NCI-H2171 (cell line): Measurements from ENCODE around the gene NEO1.

Experiments used
- DNase-seq: peaks from one replicate; lab custom pipeline; 2025; lab: John Stamatoyannopoulos, UW

Gene NEO1

DNA sequence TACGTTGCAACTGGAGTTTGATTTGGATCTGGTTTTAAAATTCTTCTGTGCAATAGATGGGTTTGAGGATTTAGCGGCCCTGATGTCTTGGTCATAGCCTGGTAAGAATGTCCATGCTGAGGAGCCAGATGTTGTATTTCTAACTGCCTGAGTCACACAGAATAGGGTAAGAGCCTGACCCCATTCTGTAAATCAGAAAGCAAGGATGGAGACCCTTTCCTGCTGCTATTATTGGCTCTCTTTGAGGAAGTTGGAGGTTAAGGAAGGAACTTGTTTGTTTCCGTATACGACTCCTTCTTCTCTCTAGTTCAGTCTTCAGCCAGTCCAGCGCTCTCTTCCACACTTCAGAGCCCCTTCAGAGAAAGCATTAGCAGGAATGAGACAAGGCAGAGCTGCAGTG lies 251.4 kb downstream of the NEO1 start:
- DNase-seq = no peak

DNA sequence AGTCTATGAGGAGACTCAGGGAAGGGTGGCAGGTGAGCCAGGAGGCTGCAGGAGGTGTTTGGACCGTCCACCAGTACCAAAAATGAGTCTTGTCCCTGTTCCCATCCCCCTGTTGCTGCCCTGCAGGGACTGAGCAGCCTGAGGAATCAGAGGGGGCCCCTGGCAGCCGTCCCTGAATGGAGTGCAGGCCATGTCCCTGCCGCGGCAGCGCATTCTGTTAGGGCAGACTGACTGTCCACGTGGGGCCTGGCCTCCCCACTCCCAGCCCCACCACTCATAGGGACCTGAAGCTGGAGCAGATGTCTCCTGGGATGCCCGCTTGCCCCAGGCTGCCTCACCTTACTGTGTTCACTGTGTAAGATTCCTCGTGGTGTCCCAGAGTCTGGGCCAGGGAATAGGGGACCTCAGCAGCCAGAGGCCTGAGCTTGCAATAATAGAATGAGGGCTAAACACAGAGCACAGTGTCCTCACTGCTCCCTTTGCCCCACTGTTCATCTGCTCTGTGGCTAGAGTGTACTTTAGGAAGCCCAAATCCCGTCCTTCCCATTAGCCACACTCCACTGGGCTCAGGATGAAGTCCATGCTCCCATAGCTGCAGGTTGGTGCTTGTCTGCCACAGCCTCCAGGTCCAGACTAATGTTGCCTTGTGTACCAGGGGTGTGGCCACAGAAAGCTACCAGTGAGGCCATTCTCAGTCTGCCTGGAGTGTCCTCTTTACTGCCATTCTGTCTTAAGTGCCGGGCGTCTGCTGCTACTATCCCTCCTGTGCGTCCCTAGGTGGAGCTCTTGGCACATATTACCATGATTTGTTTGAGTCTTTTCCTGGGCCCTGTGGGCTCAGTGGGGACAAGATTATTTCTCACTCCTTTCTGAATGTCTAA lies 253.3 kb downstream of the NEO1 start:
- DNase-seq = peak; percentile 43

DNA sequence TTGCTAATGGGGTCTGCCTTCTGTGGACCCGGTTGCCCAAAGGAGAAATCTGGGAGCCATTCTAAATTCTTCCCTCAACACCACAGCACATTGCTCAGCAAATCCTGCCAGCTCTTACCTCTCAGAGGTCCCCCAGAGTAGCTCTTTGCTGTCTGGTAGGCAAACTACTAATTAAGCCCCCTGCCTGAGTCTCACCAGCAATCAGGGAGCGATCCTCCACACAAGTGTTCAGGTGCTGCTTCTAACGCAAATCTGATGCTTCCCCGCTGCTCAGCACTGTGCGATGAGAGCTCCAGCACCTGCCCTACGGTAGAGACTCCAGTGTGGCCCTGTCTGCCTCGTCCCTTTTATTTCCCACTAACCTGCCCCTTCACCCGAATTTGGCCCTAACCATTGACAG lies 256.0 kb downstream of the NEO1 start:
- no peak for DNase-seq

DNA sequence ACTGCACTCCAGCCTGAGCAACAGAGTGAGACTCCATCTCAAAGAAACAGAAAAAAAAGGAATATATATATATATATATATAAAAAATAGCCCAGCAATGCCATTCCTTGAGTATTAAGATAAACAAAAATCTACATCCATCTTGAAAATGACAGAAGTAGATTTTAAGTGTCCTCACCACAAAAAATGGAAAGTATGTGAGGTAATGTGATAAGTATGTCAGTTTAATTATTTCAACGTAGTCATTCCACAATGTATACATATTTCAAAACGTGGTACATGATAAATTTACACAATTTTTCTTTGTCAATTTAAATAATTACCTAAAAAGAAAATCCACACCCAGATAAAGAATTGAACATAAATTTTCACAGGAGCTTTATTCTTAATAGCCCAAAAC lies 261.6 kb downstream of the NEO1 start:
- DNase-seq = no peak

DNA sequence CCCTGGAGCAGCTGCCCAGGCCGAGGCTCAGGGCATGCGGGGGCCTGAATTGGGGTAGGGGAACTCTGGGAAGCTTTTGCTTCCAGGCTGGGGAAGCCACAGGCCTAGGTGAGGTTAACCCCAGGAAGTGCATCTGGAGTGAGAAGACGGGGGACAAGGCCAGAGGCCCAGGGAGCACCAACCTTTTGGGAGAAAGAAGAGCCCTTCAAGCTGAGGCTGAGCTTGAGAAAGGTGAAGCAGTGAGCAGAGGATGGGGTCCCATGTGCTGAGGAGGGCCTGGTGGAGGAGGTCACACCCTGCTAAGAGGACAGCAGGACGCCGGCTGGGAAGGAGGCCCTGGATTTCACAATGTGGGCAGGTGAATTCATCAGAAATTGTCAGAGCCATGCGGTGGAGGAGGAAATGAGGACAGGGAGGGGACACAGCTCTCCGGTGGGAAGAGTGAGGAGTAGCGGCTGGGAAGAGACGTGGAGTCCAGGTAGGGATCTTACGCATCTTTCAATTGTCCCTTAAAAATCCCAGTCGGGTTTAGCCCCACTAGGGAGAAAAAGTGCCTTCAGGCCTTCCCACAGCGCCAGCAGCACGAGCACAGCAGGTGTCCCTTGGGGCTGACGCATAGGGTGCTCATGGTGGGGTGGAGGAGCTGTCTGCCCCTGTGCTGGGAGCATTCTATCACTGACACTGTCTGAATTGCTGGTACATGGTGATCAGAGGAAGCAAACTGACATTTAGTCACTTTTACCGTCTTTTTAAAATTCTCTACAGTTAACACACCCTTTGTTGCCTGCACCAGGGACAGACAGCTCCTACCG lies 265.6 kb downstream of the NEO1 start:
- DNase-seq = no peak

DNA sequence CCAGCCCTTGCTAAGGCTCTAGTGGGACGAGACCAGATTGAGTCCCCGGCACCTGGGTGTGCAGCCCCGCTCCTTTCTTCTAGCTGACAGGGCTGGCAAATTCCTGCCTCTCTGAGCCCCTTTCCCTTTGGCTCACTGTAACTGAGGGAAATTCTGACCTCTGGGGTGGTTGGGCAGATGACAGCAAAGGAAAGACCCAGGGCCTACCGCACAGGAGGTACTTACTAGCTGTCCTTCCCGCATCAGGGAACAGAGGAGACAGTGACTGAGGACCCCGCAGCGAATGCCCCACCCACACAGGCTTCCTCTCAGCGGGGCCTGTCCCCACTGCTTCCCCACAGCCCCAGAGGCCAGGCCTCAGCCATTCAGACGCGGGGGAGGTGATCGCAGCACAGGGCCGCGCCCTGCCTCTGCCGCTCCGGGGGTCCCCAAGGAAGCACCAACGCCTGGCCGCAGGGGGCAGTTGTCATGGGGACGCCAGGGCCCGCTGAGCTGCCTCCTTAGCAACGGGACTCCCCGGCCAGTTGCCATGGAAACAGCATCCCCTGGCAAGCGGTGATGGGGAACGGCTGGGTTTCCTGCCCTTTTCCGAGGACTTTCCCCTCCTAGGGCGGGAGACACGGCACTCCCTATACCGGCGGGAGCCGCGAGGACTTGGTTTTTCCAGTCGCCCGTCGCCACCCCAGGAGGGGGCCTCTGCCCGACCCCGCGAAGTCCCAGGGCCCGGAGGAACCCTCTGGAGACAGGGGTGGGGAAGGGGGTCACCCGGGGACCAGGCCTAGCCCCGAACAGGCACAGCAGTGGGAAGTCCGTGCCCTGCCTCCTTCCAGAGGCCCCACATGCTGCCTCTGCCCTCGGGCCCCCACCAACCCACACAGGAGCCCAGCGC lies 266.4 kb downstream of the NEO1 start:
- no peak for DNase-seq

DNA sequence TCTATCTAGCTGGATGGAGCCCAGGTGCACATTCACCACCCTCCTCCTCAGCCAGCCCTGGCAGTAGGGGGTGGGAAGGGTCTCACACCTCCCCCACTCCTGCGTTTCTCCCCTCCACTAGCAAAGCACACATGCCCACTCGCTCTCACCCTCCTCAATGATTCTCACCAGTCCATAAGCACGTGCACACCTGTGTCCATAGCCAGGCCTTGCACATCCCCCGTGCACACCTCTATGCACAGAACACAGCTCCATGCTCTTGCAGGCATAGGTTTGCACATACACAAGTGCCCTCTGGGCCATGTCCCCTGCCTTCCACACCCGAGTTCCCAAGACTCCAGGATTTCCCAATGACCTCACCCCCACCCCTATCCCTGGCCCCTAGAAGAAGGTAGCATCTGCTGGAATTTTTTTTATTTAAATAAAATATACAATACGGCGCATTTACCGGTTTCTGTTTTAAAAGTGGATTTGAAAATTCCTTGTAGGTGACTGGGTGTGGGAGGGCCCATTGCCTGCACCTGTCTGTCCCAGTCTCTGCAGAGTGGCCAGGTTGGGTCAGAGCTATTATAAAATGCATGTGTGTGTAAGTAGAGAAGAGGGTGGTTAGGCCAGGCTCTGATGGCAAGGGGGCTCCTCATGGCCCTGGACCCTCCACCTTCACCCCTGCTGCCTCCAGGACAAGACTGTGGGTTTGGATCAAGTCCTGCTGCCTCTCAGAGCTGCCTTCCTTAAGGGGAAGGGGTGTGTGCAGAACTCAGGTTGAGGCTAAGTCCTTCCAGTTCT lies 267.4 kb downstream of the NEO1 start:
- DNase-seq = no peak

DNA sequence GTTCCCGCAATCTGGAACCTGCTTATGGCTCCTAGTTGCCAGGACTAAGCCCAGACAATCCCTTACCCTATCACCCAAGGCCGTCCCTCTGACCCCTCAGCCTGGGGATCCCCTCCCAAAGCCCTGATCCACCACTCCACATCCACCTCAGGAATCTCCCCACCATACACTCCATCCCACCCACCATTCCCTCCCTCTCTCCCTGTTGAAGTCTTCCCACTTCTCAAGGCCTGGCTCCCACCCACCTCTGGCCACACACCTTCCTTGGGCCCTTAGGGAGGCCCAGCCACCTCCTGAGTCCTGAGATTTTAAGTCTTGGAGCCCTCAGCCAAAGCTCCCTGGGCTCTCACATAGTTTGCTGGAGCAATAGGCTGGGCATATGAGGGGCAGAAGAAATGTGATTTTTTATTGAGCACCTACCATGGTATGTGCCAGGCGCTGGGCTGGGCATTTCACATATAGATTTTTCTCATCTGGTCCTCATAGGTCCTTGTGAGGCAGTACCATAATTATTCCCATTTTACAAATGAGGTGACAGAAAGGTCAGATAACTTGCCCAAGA lies 268.4 kb downstream of the NEO1 start:
- no peak for DNase-seq

DNA sequence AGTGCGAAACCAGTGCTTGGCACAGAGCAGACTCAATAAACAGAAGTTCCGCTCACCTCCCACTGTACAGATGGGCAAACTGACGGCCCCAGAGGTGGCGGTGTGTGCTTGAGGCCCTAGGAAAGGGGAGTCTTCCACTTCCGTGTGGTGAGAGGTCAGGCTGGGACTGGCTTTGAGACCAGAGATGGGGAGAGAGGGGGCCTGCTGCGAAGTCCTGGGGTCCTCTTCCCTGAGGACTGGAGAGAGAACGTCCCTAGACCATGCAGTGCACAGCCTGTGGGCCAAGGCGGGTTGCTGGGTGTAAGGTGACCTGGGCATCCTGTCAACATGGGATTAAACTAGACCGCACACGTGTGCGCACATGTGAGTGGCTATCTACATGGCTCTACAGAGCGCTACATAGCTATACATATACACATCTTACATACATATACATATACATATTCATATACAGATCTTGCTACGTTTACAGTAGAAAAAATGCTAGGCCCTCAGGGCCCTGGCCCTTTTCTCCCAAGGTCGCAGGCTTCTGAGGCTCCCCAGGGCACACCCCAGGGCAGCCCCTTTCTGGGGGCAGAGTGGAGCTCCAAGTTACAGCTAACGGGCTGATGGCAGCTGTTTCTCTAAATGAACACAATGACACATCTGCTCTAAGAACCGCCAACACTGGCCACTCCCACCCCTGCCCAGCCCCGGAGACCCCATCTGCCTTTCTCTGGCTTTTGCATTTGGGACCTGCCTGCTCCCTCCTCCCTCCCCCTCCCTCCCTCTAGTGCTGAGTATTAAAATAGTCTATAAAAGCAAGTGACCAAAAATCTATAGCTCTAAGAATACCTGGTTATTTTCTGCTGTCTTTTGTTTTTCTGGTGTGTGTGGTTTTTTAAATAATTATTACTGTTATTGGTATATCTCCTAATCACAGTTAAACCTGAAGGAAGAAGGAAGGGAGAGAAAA lies 269.5 kb downstream of the NEO1 start:
- peak; percentile 58 for DNase-seq

DNA sequence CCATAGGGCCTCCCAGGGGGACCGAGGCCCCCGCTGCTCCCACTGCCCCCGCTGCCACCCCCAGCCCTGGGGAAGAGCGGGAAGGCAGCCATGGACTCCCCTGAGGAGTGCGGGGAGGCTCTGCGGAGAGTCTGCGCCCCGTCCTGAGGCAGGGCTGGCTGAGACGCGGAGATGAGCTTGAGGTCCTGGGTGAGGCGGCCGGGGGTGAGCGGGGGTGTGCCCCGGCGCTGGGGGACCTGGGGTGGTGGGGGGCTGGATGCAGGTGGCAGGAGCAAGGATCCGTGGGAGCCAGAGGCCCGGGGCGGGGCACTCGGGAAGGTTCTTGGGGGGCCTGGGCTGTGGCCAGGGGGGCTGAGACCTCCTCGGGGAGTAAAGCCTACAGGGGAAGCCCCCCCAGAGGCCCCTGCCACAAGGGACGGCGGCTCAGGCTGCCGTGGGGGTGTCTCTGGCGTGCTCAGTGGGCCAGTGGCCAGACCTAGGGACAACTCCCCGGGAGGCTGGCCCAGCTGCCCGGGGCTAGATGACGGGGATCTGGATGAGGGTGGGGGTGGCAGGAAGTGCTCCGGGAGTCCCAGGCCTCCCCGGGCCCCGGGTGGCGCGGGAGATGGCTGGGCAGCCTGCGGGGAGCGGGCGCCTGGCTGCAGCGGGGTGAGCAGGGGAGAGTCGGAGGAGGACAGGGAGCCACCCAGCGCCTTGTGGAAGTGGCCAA lies 270.6 kb downstream of the NEO1 start:
- no peak for DNase-seq

DNA sequence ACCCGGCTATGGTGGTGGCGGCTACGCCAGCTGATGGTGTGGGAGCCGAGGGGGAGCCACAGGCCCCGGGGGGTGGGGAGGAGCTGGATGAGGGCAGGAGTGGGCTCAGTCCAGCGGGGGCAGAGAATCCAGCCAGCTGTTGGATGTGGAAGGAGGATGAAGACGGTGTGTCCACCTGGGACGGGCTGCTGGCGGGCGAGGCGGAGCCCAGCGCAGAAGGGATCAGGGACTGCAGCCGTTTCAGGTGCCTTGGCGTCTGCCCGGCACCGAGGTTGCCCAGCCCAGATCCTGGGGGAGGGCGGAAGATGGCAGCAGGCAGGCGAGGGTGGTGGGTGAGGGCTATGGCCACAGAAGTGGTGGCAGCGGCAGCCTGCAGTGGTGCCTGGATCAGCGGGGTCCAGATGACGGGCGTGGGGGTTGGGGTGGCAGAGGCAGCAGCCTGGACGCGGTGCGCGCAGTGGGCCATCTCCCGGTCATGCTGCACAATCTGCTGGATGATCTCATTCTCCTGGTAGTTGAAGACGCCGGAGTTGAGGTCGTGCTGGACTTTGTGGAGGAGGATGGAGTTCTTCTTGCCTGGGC lies 271.2 kb downstream of the NEO1 start:
- DNase-seq = no peak

DNA sequence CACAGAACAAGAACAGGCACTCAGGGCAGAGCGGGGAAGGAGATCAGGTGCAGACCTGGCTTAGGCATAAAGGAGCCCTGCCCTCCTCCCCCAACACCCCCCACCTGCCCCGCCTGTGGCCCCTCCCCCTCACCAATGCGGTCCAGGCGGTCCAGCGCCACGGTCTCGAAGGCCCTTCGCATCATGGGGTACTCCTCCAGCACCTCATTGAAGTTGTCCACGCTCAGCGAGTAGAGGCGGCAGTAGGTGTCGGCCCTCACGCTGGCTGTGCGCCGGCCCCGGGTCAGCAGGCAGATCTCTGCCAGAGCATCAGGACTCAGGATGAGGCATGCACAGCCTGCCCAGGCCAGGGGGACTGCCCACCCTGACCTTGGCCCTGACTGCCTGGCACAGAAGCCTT lies 271.7 kb downstream of the NEO1 start:
- DNase-seq = no peak

DNA sequence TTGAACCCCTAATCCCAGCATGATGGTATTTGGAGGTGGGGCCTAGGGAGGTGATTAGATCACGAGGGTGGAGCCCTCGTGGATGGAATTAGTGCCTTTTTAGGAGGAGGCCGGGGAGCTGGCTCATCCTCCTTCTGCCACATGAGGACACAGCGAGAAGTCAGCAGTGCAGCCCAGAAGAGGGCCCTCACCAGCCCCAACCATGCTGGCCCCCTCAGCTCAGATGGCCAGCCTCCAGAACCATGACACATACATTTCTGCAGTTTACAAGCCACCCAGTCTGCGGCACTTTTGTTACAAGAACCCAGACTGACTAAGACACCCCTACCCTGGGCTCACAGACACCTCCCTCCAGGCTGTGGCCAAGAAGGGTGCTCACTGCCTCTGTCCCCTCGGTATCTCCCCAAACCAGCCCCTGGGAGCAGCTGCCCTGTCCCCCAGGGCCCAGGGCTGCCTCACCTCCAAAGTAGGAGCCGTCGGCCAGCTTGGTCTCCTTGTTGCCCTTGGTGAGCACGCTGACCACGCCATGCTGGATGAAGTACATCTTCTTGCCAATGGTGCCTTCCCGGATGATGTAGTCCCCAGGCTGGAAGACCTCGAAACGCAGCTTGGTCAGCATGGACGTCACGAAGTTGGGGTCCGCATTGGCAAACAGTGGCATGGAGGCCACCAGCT lies 272.4 kb downstream of the NEO1 start:
- DNase-seq = no peak

DNA sequence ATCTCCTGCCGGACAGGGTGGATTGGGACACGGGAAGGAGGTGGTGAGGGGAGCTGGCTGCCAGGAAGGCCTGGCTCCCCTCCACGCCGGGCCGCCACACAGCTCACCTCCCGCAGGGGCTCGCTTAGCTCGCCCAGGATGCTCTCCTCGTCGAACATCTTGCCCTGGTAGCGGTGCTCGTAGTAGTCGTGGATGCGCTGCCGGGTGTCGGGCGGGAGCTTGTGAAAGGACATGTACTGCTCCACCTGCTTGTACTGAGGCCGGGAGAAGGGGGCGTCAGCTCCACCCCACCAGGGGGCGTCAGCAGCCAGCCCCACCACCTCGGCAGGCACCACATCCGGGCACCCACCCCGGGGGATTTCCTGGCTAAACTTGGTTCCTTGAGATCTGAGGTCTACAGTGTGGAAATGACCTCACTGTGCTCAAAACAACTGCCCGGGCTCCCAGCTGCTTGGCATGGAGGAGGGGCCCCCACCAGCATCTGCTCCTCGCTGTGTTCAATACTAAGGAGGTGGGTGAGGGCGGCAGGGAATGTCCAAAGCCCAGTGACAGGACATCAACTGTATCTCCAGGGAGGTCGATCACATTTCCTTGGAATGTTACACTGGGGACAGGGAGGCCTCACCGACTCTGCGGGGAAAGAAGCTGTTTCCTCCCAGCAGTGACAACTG lies 273.1 kb downstream of the NEO1 start:
- DNase-seq = no peak

DNA sequence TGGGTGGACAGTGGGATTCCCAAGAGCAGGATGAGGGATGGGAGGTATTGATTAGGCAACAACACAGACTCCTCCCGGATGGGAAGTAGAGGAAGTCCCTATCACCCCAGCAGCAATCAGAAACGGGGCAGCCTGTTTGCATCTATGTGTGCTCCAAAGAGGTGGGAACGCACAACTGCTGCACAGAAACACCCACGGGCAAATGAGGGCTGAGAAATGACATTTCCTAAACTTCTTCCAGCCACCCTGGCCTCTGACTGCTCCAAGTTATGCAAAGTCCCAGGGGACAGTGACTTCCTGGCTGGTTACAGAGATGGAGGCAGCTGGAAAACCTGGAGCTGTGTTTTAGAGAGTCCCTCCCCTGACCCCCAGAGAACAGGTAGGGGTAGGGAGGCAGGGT lies 273.9 kb downstream of the NEO1 start:
- no peak for DNase-seq

DNA sequence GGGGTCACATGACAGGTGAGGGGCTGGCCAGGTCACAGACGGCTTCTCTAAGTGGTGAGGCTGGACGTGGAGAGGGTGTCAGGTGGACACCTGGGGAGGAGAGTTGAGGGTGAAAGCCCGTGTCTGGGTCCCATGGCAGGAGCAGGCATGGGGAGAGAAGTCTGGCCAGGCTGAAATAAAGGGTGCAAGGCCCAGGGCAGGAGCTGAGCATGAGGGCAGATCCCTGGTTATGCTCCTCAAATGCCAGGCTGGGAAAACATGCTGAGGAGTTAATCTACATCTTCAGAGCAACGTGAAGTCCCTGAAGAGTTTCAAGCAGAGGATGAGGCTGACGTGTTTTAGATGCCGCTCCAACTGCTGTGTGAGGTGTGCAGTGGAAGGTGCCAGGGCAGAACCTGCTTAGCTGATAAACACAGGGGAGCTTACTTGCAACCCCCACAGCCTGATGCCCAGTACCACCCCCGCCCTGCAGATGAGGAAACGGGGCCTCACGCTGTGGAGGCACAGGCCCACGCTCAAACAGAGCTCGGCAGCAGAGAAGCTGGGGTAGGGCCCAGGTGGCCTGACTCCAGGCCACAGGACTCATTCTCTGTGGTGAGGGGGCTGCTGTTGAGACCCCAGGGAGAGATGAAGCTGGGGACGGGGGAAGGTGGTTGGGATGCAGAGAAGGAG lies 276.0 kb downstream of the NEO1 start:
- DNase-seq = no peak

DNA sequence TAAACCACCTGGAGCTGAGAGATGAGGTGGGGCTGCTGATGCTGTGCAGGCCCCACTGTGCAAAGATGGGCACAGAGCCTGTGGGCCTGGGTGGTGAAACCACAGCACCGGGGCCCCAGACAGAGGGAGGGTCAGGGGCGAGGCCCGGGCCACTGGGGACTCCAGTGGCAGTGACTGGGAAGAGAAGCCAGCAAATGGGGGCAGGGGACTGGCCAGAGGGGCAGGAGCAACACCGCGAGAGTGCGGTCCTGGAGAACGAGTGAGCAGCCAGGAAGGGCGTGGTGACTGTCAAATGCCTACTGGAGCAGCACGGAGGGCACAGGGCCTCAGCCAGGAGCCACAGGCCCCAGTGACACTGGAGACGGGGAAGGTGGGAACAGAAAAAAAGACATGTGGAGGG lies 276.7 kb downstream of the NEO1 start:
- DNase-seq = no peak
